Endothelial cell of umbilical vein (primary cell): Measurements from ENCODE around the gene OR2Y1. TPM values are rescaled to one million over a fixed set of nuclear protein-coding genes. Genes with fewer than 3 reads are reported as not detected.
"Not testable (repeated sequence)": the region's sequence is repeated elsewhere in the genome, so short reads cannot be mapped to it uniquely, and the experiment has no call there.

Source experiments
- BruUV-seq: library from RNA; stranded (reverse); fragments of 400-500 nt; replicated peaks from 2 replicates; lab custom pipeline; 2021; lab: Mats Ljungman, UMichigan
- CTCF ChIA-PET: fragments of 300-600, 350-600 bp; sonication (Branson Sonifier 250); formaldehyde crosslinking; loops from one replicate; lab custom pipeline; 2021; ENCODE audit warnings: antibody characterized with exemption, inconsistent platforms; lab: Charles Lee
- POLR2A ChIA-PET: fragments of 300-600, 350-600 bp; sonication (Branson Sonifier 250); formaldehyde crosslinking; loops from one replicate; lab custom pipeline; 2021; ENCODE audit warnings: antibody characterized with exemption, inconsistent platforms; lab: Charles Lee
- DNase-seq: peaks from one replicate; pipeline ENCODE4 v3.0.0-alpha.2; 2011; ENCODE audit warnings: low read depth, low spot score
- FAIRE-seq: peaks from 2 replicates; lab custom pipeline; 2011; peaks lifted over from hg19 to GRCh38; lab: Jason Lieb, UNC
- H2AFZ ChIP-seq: 2 replicates; pipeline ENCODE4 v1.6.0; 2012; ENCODE audit warnings: low read depth, low read length, control low read depth, inconsistent platforms
- H3K27ac ChIP-seq: 2 replicates; pipeline ENCODE4 v1.5.1; 2011; ENCODE audit warnings: low read depth, mild to moderate bottlenecking, control low read depth, low read length, moderate library complexity; ENCODE audit not compliant: insufficient read depth
- H3K27me3 ChIP-seq, 2 experiments: 2 replicates each; pipeline versions ENCODE4 v1.6.0 to v1.6.1; 2011; ENCODE audit warnings: low read length in 2 of 2, mixed read lengths in 1 of 2; ENCODE audit not compliant: control insufficient read depth in 2 of 2, insufficient read depth in 2 of 2
- H3K36me3 ChIP-seq, 2 experiments: 2 replicates in 1 of 2; 3 replicates in 1 of 2; pipeline ENCODE4 v1.5.1; 2011; ENCODE audit warnings: low read length in 2 of 2, mild to moderate bottlenecking in 1 of 2, moderate library complexity in 1 of 2; ENCODE audit not compliant: control insufficient read depth in 2 of 2, insufficient read depth in 2 of 2; ENCODE audit errors: extremely low read depth in 1 of 2
- H3K4me1 ChIP-seq: 3 replicates; pipeline ENCODE4 v1.5.1; 2011; ENCODE audit warnings: mild to moderate bottlenecking, low read length; ENCODE audit not compliant: control insufficient read depth, insufficient read depth; ENCODE audit errors: extremely low read depth
- H3K4me2 ChIP-seq: 2 replicates; pipeline ENCODE4 v1.6.1; 2011; ENCODE audit warnings: low read length, control low read depth, mixed read lengths; ENCODE audit not compliant: insufficient read depth
- H3K4me3 ChIP-seq, 3 experiments: fragments of 200-600 bp in 1 of 3; sonication (generic), shearing (Covaris generic) in 1 of 3; replicated peaks in 1 of 3; 2 replicates each; pipeline ENCODE4 v1.5.1; 2011 to 2016; ENCODE audit warnings: control low read depth in 3 of 3, low read length in 3 of 3, mild to moderate bottlenecking in 2 of 3, inconsistent platforms in 1 of 3, low read depth in 1 of 3, moderate library complexity in 1 of 3; ENCODE audit not compliant: insufficient read depth in 1 of 3
- H3K79me2 ChIP-seq: 2 replicates; pipeline ENCODE4 v1.6.0; 2012; ENCODE audit warnings: low read length, inconsistent platforms; ENCODE audit not compliant: control insufficient read depth, insufficient read depth
- H3K9ac ChIP-seq: replicated peaks from 2 replicates; pipeline ENCODE3; 2011; ENCODE audit warnings: low read length, control low read depth; ENCODE audit not compliant: insufficient read depth; ENCODE audit errors: extremely low read depth
- H3K9me1 ChIP-seq: replicated peaks from 3 replicates; pipeline ENCODE4 v1.6.0; 2011; ENCODE audit warnings: mild to moderate bottlenecking, low read length; ENCODE audit not compliant: control insufficient read depth, insufficient read depth; ENCODE audit errors: extremely low read depth
- H3K9me3 ChIP-seq: replicated peaks from 2 replicates; pipeline ENCODE4 v1.5.1; 2012; ENCODE audit warnings: low read length, inconsistent platforms; ENCODE audit not compliant: control insufficient read depth, insufficient read depth
- H4K20me1 ChIP-seq: replicated peaks from 2 replicates; pipeline ENCODE3; 2011; ENCODE audit warnings: mild to moderate bottlenecking, low read length; ENCODE audit not compliant: control insufficient read depth, insufficient read depth; ENCODE audit errors: extremely low read depth
- EZH2 ChIP-seq: IDR thresholded peaks from 2 replicates; pipeline ENCODE4 v1.6.1; 2012; ENCODE audit warnings: borderline replicate concordance, low read depth, mild to moderate bottlenecking, moderate library complexity, low read length, inconsistent platforms; ENCODE audit not compliant: severe bottlenecking
- FOS ChIP-seq: IDR thresholded peaks from 2 replicates; pipeline ENCODE4 v1.6.1; 2011; ENCODE audit warnings: mild to moderate bottlenecking, low read length, moderate library complexity, borderline replicate concordance; ENCODE audit not compliant: insufficient read depth
- GATA2 ChIP-seq: IDR thresholded peaks from 2 replicates; pipeline ENCODE4 v1.7.0; 2011; ENCODE audit warnings: low read depth, mild to moderate bottlenecking, moderate library complexity, mixed read lengths, low read length; ENCODE audit not compliant: insufficient read length, insufficient read depth
- JUN ChIP-seq: IDR thresholded peaks from 2 replicates; pipeline ENCODE4 v1.6.1; 2011; ENCODE audit warnings: borderline replicate concordance, low read depth; ENCODE audit not compliant: insufficient read length, insufficient read depth
- MYC ChIP-seq: IDR thresholded peaks from one replicate; pipeline ENCODE4 v1.6.1; 2011; ENCODE audit warnings: mild to moderate bottlenecking, low read depth, low read length
- POLR2A ChIP-seq: IDR thresholded peaks from 2 replicates; pipeline ENCODE4 v1.6.1; 2012; ENCODE audit warnings: low read depth, mild to moderate bottlenecking, control low read depth, low read length
- POLR2AphosphoS5 ChIP-seq: IDR thresholded peaks from 2 replicates; pipeline ENCODE4 v1.6.1; 2012; ENCODE audit warnings: low read depth, mild to moderate bottlenecking, control low read depth, low read length, moderate library complexity; ENCODE audit not compliant: insufficient read depth
- dilution Hi-C: fragments of 300-500 bp; cut with MboI; formaldehyde crosslinking; loops from one replicate; pipeline ENCODE4 v1.15.0; 2019; ENCODE audit warnings: low sequenced_read_pairs; ENCODE audit not compliant: extremely low pct_ligation_motif_present
- intact Hi-C: fragments of 100-400 bp; cut with micrococcal nuclease; formaldehyde crosslinking; loops from one replicate; pipeline ENCODE4 v1.10.0; 2022
- polyA plus RNA-seq, 4 experiments: library from polyadenylated mRNA; depleted of rRNA in 3 of 4; stranded (reverse) in 3 of 4; unstranded in 1 of 4; fragments of >200 nt; gene quantifications; 2 replicates each; pipeline versions ENCODE4 v1.2.1 to v1.2.3, GENCODE V29; 2011 to 2012; ENCODE audit warnings: missing spikeins in 1 of 4
- total RNA-seq: library from RNA; stranded (reverse); gene quantifications from 2 replicates; pipeline ENCODE4 v1.2.3, GENCODE V29; 2021
- TF ChIP-seq, protein P1 (sequence below), 2 donors: IDR thresholded peaks; 1 replicate in 1 of 2; 2 replicates in 1 of 2; pipeline ENCODE4 v1.5.1; 2011; ENCODE audit warnings: low read length in 2 of 2, mild to moderate bottlenecking in 2 of 2, moderate library complexity in 2 of 2, control low read depth in 1 of 2, inconsistent platforms in 1 of 2, low read depth in 1 of 2; ENCODE audit not compliant: insufficient read depth in 1 of 2; ENCODE audit errors: extremely low read depth in 1 of 2
- TF ChIP-seq, protein P2 (sequence below): IDR thresholded peaks from 2 replicates; pipeline ENCODE4 v1.6.1; 2011; ENCODE audit not compliant: insufficient read depth, insufficient read length

Gene OR2Y1
- total and polyA plus RNA-seq, 2 donors (not counting 3 experiments of a cell fraction or from before 2014, with no cell fraction given) = not detected

DNA sequence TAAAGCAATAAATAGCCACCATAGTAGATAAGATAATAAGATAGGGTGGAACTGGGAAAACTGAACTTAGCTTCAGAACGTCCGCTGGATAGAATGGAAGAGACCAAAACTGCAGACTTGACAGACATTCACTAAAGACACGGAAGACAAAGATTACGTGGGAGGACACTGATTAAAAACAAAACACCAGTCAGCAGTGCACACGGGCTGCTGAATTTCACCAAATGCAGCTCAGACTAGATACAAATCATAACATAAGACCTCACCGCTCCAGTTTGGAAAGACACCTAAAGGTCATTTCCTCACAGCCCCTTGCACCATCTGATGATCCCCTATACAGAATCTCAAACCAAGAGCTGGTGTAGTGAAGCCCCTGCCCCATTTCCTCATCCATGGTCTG lies 2.9 kb upstream of the OR2Y1 start:
- H3K4me3 ChIP-seq = no peak overlapping the region
- H3K9me3 ChIP-seq = no peaks in the 10 kb centered on the region
- FAIRE-seq (no peak), DNase-seq (no peak)
- H4K20me1 ChIP-seq = no peaks in the 10 kb centered on the region
- BruUV-seq = no TSS peak
- no peaks in the 10 kb centered on the region for H3K27me3 ChIP-seq
- H3K4me1 ChIP-seq = no peaks in the 10 kb centered on the region
- CTCF ChIA-PET = no interaction called here
- intact Hi-C loops = no loop called here
- TF ChIP-seq POLR2AphosphoS5 (no peak), MYC (no peak), GATA2 (no peak), FOS (no peak), JUN (no peak), POLR2A (no peak), EZH2 (no peak)
- TF ChIP-seq, protein P1, sequence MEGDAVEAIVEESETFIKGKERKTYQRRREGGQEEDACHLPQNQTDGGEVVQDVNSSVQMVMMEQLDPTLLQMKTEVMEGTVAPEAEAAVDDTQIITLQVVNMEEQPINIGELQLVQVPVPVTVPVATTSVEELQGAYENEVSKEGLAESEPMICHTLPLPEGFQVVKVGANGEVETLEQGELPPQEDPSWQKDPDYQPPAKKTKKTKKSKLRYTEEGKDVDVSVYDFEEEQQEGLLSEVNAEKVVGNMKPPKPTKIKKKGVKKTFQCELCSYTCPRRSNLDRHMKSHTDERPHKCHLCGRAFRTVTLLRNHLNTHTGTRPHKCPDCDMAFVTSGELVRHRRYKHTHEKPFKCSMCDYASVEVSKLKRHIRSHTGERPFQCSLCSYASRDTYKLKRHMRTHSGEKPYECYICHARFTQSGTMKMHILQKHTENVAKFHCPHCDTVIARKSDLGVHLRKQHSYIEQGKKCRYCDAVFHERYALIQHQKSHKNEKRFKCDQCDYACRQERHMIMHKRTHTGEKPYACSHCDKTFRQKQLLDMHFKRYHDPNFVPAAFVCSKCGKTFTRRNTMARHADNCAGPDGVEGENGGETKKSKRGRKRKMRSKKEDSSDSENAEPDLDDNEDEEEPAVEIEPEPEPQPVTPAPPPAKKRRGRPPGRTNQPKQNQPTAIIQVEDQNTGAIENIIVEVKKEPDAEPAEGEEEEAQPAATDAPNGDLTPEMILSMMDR (IDR thresholded peaks at IDR 0.05; ENCODE audit: extremely low read depth in 1 of 2, insufficient read depth in 1 of 2, low read depth in 1 of 2, low read length in 2 of 2) = no peak
- TF ChIP-seq, protein P2, sequence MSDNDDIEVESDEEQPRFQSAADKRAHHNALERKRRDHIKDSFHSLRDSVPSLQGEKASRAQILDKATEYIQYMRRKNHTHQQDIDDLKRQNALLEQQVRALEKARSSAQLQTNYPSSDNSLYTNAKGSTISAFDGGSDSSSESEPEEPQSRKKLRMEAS = no peak
- H3K4me2 ChIP-seq = no peak overlapping the region
- H3K79me2 ChIP-seq = no peaks in the 10 kb centered on the region
- no peaks in the 10 kb centered on the region for H3K9me1 ChIP-seq
- no peak overlapping the region for H2AFZ ChIP-seq
- dilution Hi-C loops = no loop called here
- H3K27ac ChIP-seq = no peak overlapping the region
- POLR2A ChIA-PET = no interaction called here
- no peak overlapping the region for H3K9ac ChIP-seq
- no peaks in the 10 kb centered on the region for H3K36me3 ChIP-seq

DNA sequence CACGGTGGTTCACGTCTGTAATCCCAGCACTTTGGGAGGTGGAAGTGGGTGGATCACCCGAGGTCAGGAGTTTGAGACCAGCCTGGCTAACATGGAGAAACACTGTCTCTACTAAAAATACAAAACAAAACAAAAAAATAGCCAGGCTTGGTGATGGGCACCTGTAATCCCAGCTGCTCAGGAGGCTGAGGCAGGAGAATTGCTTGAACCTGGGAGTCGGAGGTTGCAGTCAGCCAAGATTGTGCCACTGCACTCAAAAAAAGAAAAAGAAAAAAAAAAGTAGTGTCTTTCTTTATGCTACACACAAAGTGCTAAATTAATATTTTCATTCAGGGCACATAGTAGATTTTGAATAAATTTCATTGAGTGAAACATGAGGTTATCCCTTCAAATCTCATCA lies 1.1 kb upstream of the OR2Y1 start:
- H3K27ac ChIP-seq, H3K79me2 ChIP-seq, POLR2A ChIA-PET, H3K9me3 ChIP-seq, CTCF ChIA-PET, H4K20me1 ChIP-seq, FAIRE-seq, H3K27me3 ChIP-seq, H3K4me1 ChIP-seq, dilution Hi-C loops, H3K9ac ChIP-seq, DNase-seq, H2AFZ ChIP-seq, H3K36me3 ChIP-seq, H3K4me2 ChIP-seq, H3K4me3 ChIP-seq, H3K9me1 ChIP-seq, intact Hi-C loops, BruUV-seq: not testable (repeated sequence)
